HG02759 (cell line): ENCODE results near the gene SLC2A13.
A peak's percentile ranks its signal among the peaks of the same experiment; 100 is the strongest.
"Not testable (repeated sequence)": the region's sequence is repeated elsewhere in the genome, so short reads cannot be mapped to it uniquely, and the experiment has no call there.

ENCODE experiments used
- ATAC-seq: cut with Tn5 transposase; IDR thresholded peaks from one replicate; pipeline ENCODE4 v1.9.1; 2021; ENCODE audit warnings: mild to moderate bottlenecking, moderate library complexity; ENCODE audit not compliant: unreplicated experiment

Gene SLC2A13

GRCh38 chr12:39830171-39830570, 275.7 kb downstream of the SLC2A13 start:
- ATAC-seq: no peak

- no peak for ATAC-seq
Measured at GRCh38 chr12:39824505-39825212, 281.2 kb downstream of the SLC2A13 start.

GRCh38 chr12:39816671-39817185, 289.2 kb downstream of the SLC2A13 start:
- no peak for ATAC-seq

GRCh38 chr12:39815746-39816145, 290.1 kb downstream of the SLC2A13 start:
- no peak for ATAC-seq

GRCh38 chr12:39814626-39815025, 291.3 kb downstream of the SLC2A13 start:
- ATAC-seq: no peak

- no peak for ATAC-seq
Measured at GRCh38 chr12:39813776-39814175, 292.1 kb downstream of the SLC2A13 start.

- ATAC-seq: not testable (repeated sequence)
Measured at GRCh38 chr12:39812456-39812855, 293.4 kb downstream of the SLC2A13 start.

- ATAC-seq: peak; percentile 71
Measured at GRCh38 chr12:39807043-39807442, 298.8 kb downstream of the SLC2A13 start.

- ATAC-seq: no peak
Measured at GRCh38 chr12:39805651-39806050, 300.2 kb downstream of the SLC2A13 start.

- no peak for ATAC-seq
Measured at GRCh38 chr12:39804898-39805297, 301.0 kb downstream of the SLC2A13 start.

GRCh38 chr12:39804479-39804878, 301.4 kb downstream of the SLC2A13 start:
- ATAC-seq: no peak

GRCh38 chr12:39803151-39803550, 302.7 kb downstream of the SLC2A13 start:
- ATAC-seq: no peak

GRCh38 chr12:39798977-39799376, 306.9 kb downstream of the SLC2A13 start:
- no peak for ATAC-seq

- ATAC-seq: no peak
Measured at GRCh38 chr12:39798429-39798828, 307.5 kb downstream of the SLC2A13 start.

- ATAC-seq: no peak
Measured at GRCh38 chr12:39795481-39795880, 310.4 kb downstream of the SLC2A13 start.

- no peak for ATAC-seq
Measured at GRCh38 chr12:39792938-39793337, 312.9 kb downstream of the SLC2A13 start.

- no peak for ATAC-seq
Measured at GRCh38 chr12:39788239-39788638, 317.6 kb downstream of the SLC2A13 start.

- ATAC-seq: not testable (repeated sequence)
Measured at GRCh38 chr12:39785814-39786213, 320.1 kb downstream of the SLC2A13 start.

GRCh38 chr12:39782026-39782545, 323.8 kb downstream of the SLC2A13 start:
- no peak for ATAC-seq

GRCh38 chr12:39780913-39781446, 324.9 kb downstream of the SLC2A13 start:
- ATAC-seq: no peak

- ATAC-seq: no peak
Measured at GRCh38 chr12:39780411-39780912, 325.4 kb downstream of the SLC2A13 start.

GRCh38 chr12:39779768-39780340, 326.0 kb downstream of the SLC2A13 start:
- ATAC-seq: no peak
